Stimulated activated CD4-positive, alpha-beta T cell treated with anti-CD3 and anti-CD28 coated beads, Interleukin-4, amount 100 ng/mL, for 4 hours (primary cell): ENCODE data around the gene RPL13.
A peak's percentile ranks its signal among the peaks of the same experiment; 100 is the strongest.
"Not testable (repeated sequence)": the region's sequence is repeated elsewhere in the genome, so short reads cannot be mapped to it uniquely, and the experiment has no call there.

Experiments used
- DNase-seq, 2 experiments: peaks; one replicate each; pipeline ENCODE4 v3.0.0-alpha.2; 2020

Gene RPL13

GRCh38 chr16:89581045-89581695 is 20.7 kb downstream of the RPL13 start:
- DNase-seq: no peak

GRCh38 chr16:89581861-89582563 is 21.5 kb downstream of the RPL13 start:
- DNase-seq: no peak

- DNase-seq: no peak
Observed at GRCh38 chr16:89582614-89583196, 22.2 kb downstream of the RPL13 start.

- no peak for DNase-seq
Observed at GRCh38 chr16:89583197-89583894, 22.9 kb downstream of the RPL13 start.

- DNase-seq: no peak
Observed at GRCh38 chr16:89583895-89584644, 23.6 kb downstream of the RPL13 start.

- DNase-seq: no peak
Observed at GRCh38 chr16:89584768-89585549, 24.5 kb downstream of the RPL13 start.

- DNase-seq: no peak
Observed at GRCh38 chr16:89586218-89586617, 25.7 kb downstream of the RPL13 start.

GRCh38 chr16:89586853-89587252 is 26.4 kb downstream of the RPL13 start:
- no peak for DNase-seq

GRCh38 chr16:89587676-89588075 is 27.2 kb downstream of the RPL13 start:
- not testable (repeated sequence) for DNase-seq

- DNase-seq: no peak
Observed at GRCh38 chr16:89588413-89589109, 28.1 kb downstream of the RPL13 start.

GRCh38 chr16:89589241-89589926 is 28.9 kb downstream of the RPL13 start:
- no peak for DNase-seq

- DNase-seq: peak in 1 of 2 experiments; percentile 20
Observed at GRCh38 chr16:89593841-89594240, 33.4 kb downstream of the RPL13 start.

GRCh38 chr16:89595330-89596060 is 35.0 kb downstream of the RPL13 start:
- DNase-seq: no peak

GRCh38 chr16:89596061-89596689 is 35.7 kb downstream of the RPL13 start:
- no peak for DNase-seq

GRCh38 chr16:89596957-89597649 is 36.6 kb downstream of the RPL13 start:
- no peak for DNase-seq

GRCh38 chr16:89598199-89598598 is 37.7 kb downstream of the RPL13 start:
- DNase-seq: no peak

GRCh38 chr16:89599451-89599858 is 39.0 kb downstream of the RPL13 start:
- peak in 1 of 2 experiments; percentile 22 for DNase-seq

GRCh38 chr16:89599902-89600301 is 39.4 kb downstream of the RPL13 start:
- no peak for DNase-seq

- no peak for DNase-seq
Observed at GRCh38 chr16:89600427-89600826, 39.9 kb downstream of the RPL13 start.
